Right lobe of liver (tissue), 6 donors: Measurements from ENCODE around the gene ANKDD1A. TPM values are rescaled to one million over a fixed set of nuclear protein-coding genes. Genes with fewer than 3 reads are reported as not detected.

Experiments
- ATAC-seq, 4 donors: fragments of 200-7000 bp; cut with Tn5 transposase; one replicate each; pipeline ENCODE4 v1.9.1; 2020; ENCODE audit warnings: mild to moderate bottlenecking in 4 of 4, moderate library complexity in 4 of 4
- DNase-seq, 3 donors: peaks; one replicate each; pipeline ENCODE4 v3.0.0-alpha.2; 2020
- H3K27ac ChIP-seq, 3 donors: fragments of 200-600 bp; one replicate each; pipeline ENCODE4 v1.8.0; 2022
- H3K27me3 ChIP-seq, 2 donors: fragments of 200-600 bp; one replicate each; pipeline ENCODE4 v1.8.0; 2022
- H3K36me3 ChIP-seq, 4 donors: fragments of 200-600 bp; sonication (generic) in 1 of 4; one replicate each; pipeline versions ENCODE4 v1.5.1 to v1.8.0; 2017 to 2022; ENCODE audit warnings: control low read depth in 1 of 4
- H3K4me1 ChIP-seq, 4 donors: fragments of 200-600 bp; sonication (generic) in 1 of 4; one replicate each; pipeline versions ENCODE4 v1.5.1 to v1.8.0; 2017 to 2022; ENCODE audit warnings: control low read depth in 1 of 4
- H3K4me3 ChIP-seq, 3 donors: fragments of 200-600 bp; one replicate each; pipeline ENCODE4 v1.8.0; 2022
- H3K9me3 ChIP-seq, 4 donors: fragments of 200-600 bp; sonication (generic) in 1 of 4; one replicate each; pipeline versions ENCODE4 v1.5.1 to v1.8.0; 2017 to 2022; ENCODE audit warnings: control low read depth in 1 of 4
- POLR2A ChIP-seq: fragments of 450-650 bp; IDR thresholded peaks from one replicate; pipeline ENCODE4 v1.6.1; 2017; ENCODE audit warnings: antibody characterized with exemption, mild to moderate bottlenecking
- WGBS: methylation state at CpG from one replicate; pipeline ENCODE4 v1.1.6; 2018; ENCODE audit warnings: low coverage, low lambda C conversion rate; ENCODE audit not compliant: insufficient coverage; ENCODE audit errors: missing lambda C conversion rate; 5-methylcytosine and 5-hydroxymethylcytosine counted together
- intact Hi-C, 2 donors: fragments of 100-400 bp; cut with DNase I; formaldehyde crosslinking; loops; one replicate each; pipeline versions ENCODE4 v1.11.2 to v1.14.1; 2022
- total RNA-seq, 6 experiments: library from RNA; depleted of rRNA in 2 of 6; stranded (reverse); fragments of >200 nt in 2 of 6; fragmentation: NEBNext Ultra II Directional in 3 of 6; extraction: Animal tissue kit (Norgen Biotek cat#: 25700) in 3 of 6; gene quantifications; one replicate each; pipeline versions ENCODE4 v1.1.0 to v1.2.4, GENCODE V29; 2016 to 2023
- TF ChIP-seq, protein P1 (sequence below), 4 donors: fragments of 200-600 bp in 3 of 4; fragments of 450-650 bp in 1 of 4; IDR thresholded peaks; one replicate each; pipeline versions ENCODE4 v1.5.1 to v1.8.0; 2016 to 2022; ENCODE audit warnings: antibody characterized with exemption in 4 of 4, mild to moderate bottlenecking in 2 of 4
- donor health status: DM: no; HTN: yes; CAD: no.
- donor health status: DM: no; HTN: no; CAD: no.
- donor health status: DM: no; HTN: no; CAD: no.
- donor health status: DM: no; HTN: yes; CAD: no.
- donor health status: DM: no; HTN: yes; CAD: no.

The ANKDD1A gene
- total RNA-seq, 6 experiments from 2014 or later, result 0.29 to 1.1 (median 0.47) TPM

DNA sequence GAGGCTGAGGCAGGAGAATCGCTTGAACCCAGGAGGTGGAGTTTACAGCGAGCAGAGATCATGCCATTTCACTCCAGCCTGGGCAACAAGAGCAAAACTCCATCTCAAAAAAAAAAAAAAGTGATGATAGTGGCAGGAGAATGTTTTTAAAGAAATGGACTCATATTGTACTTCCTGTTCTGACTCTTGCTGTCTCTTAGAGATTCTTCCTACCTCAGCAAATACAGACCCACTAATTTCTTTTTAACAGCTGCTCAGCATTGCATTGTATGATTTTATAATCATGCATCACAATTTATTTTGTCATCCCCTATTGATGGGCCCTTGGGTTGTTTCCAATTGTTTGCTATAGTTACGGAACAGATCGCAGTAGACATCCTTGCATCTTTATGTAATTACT is 8.8 kb upstream of the ANKDD1A start:
- Histone ChIP-seq H3K36me3 (no peaks in the 10 kb centered on the region), H3K4me1 (no peaks in the 10 kb centered on the region), H3K9me3 (peaks cover 0 to 9% (median 0%) of the 10 kb centered on the region in 4 donors), H3K27ac (no peak overlapping the region), H3K4me3 (no peak overlapping the region), H3K27me3 (no peaks in the 10 kb centered on the region)
- TF ChIP-seq POLR2A, result no peak
- TF ChIP-seq, protein P1, sequence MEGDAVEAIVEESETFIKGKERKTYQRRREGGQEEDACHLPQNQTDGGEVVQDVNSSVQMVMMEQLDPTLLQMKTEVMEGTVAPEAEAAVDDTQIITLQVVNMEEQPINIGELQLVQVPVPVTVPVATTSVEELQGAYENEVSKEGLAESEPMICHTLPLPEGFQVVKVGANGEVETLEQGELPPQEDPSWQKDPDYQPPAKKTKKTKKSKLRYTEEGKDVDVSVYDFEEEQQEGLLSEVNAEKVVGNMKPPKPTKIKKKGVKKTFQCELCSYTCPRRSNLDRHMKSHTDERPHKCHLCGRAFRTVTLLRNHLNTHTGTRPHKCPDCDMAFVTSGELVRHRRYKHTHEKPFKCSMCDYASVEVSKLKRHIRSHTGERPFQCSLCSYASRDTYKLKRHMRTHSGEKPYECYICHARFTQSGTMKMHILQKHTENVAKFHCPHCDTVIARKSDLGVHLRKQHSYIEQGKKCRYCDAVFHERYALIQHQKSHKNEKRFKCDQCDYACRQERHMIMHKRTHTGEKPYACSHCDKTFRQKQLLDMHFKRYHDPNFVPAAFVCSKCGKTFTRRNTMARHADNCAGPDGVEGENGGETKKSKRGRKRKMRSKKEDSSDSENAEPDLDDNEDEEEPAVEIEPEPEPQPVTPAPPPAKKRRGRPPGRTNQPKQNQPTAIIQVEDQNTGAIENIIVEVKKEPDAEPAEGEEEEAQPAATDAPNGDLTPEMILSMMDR (IDR thresholded peaks at IDR 0.05), result no peak
- 61% methylated on average over 4 of the region's 4 CpGs for WGBS
- no peak for DNase-seq
- no peak for ATAC-seq
- intact Hi-C loops, result no loop called here

DNA sequence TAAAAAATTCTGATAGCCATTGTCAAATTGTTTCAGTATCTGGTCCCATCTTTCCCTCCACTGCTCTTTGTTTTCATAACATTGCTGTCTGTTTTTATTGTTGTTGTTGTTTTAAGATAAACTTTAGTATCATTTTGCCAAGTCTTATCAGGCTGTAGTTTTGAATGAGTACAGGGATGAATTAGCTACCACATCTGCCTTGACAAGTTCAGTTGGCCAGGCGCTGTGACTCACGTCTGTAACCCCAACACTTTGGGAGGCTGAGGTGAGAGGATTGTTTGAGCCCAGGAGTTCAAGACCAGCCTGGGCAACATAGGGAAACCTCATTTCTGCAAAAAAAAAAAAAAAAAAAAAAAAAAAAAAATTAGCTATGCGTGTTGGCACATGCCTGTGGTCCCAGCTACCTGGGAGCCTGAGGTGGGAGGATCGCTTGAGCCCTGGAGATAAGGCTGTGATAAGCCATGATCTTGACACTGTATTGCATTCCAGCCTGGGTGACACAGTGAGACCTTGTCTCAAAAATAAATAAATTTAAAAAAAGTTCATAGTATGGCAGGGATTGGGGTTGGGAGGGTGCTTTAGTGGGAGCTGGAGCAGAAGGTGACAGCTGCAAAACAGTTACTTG is 8.3 kb upstream of the ANKDD1A start:
- Histone ChIP-seq H3K9me3 (peaks cover 0 to 9% (median 0%) of the 10 kb centered on the region in 4 donors), H3K4me3 (no peak overlapping the region), H3K27ac (no peak overlapping the region), H3K27me3 (no peaks in the 10 kb centered on the region), H3K4me1 (no peaks in the 10 kb centered on the region), H3K36me3 (no peaks in the 10 kb centered on the region)
- ATAC-seq (no peak), DNase-seq (peak in 1 of 3 donors; percentile 37)
- intact Hi-C loops, result no loop called here
- no peak for TF ChIP-seq POLR2A
- TF ChIP-seq, protein P1 (IDR thresholded peaks at IDR 0.05), result no peak
- WGBS, result 74% methylated on average over 4 of the region's 4 CpGs

DNA sequence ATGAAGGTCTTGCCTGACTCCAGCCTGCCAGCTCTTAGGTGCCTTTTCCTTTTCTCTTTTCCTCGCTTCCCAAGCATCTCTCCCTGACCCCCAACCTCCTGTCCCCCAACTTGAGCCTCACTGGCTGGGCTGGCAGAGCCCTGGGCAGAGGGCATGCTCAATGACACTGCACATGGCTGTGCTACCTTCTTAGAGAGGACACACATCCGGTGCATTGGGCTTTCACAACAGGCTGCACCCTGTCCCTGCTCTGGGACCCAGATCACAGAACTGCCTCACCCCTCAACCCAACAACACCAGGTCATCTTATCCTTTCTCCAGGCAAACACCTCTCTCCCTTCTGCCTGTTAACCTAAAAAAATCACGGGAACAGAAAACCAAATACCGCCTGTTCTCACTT is 7.5 kb upstream of the ANKDD1A start:
- WGBS, result 80% methylated on average over 3 of the region's 4 CpGs
- H3K36me3 ChIP-seq, result no peaks in the 10 kb centered on the region
- no peaks in the 10 kb centered on the region for H3K4me1 ChIP-seq
- no peak for ATAC-seq
- intact Hi-C loops, result no loop called here
- peaks cover 0 to 9% (median 0%) of the 10 kb centered on the region in 4 donors for H3K9me3 ChIP-seq
- no peaks in the 10 kb centered on the region for H3K27me3 ChIP-seq
- no peak overlapping the region for H3K4me3 ChIP-seq
- TF ChIP-seq POLR2A, result no peak
- TF ChIP-seq, protein P1 (IDR thresholded peaks at IDR 0.05), result no peak
- H3K27ac ChIP-seq, result no peak overlapping the region
- peak in 1 of 3 donors; percentile 33 for DNase-seq

GRCh38 chr15:64905119-64905831 is 6.4 kb upstream of the ANKDD1A start:
- Histone ChIP-seq H3K4me1 (no peaks in the 10 kb centered on the region), H3K4me3 (peak overlapping the region in 1 of 3 donors; percentile 42), H3K36me3 (no peaks in the 10 kb centered on the region), H3K27ac (no peak overlapping the region), H3K27me3 (no peaks in the 10 kb centered on the region), H3K9me3 (peaks cover 0 to 9% (median 0%) of the 10 kb centered on the region in 4 donors)
- DNase-seq, result peak; percentile 73 to 82 (median 78)
- TF ChIP-seq POLR2A, result no peak
- TF ChIP-seq, protein P1 (IDR thresholded peaks at IDR 0.05), result peak; percentile 75 to 86 (median 82)
- intact Hi-C loops, result no loop called here
- 15% methylated on average over 26 of the region's 30 CpGs for WGBS
- ATAC-seq, result peak; percentile 93 to 97 (median 96)
